ENCODE measurements around the gene GGA1.
"Not testable (repeated sequence)": the region's sequence is repeated elsewhere in the genome, so short reads cannot be mapped to it uniquely, and the experiment has no call there.

The GGA1 gene

GRCh38 chr22:37647317-37647716, 38.7 kb downstream of the GGA1 start:
- DNase-seq (ENCODE audit: low read depth, low spot score), result no peak
- H3K4me3 ChIP-seq (ENCODE audit: low read depth, low read length), result no peak overlapping the region
- in situ Hi-C loops (cut with HindIII; ENCODE audit: low sequenced_read_pairs), result no loop called here
- TF ChIP-seq CTCF (IDR thresholded peaks at IDR 0.05; ENCODE audit: low read depth, low read length), result no peak

- TF ChIP-seq CTCF (IDR thresholded peaks at IDR 0.05; ENCODE audit: low read depth, low read length), result no peak
- DNase-seq (ENCODE audit: low read depth, low spot score), result peak; percentile 59
- in situ Hi-C loops (cut with HindIII; ENCODE audit: low sequenced_read_pairs), result no loop called here
- no peak overlapping the region for H3K4me3 ChIP-seq (ENCODE audit: low read depth, low read length)
Observed at GRCh38 chr22:37647928-37648327, 39.3 kb downstream of the GGA1 start.

GRCh38 chr22:37650463-37651136, 42.0 kb downstream of the GGA1 start:
- H3K4me3 ChIP-seq (ENCODE audit: low read depth, low read length), result no peak overlapping the region
- no peak for TF ChIP-seq CTCF (IDR thresholded peaks at IDR 0.05; ENCODE audit: low read depth, low read length)
- DNase-seq (ENCODE audit: low read depth, low spot score), result no peak
- in situ Hi-C loops (cut with HindIII; ENCODE audit: low sequenced_read_pairs), result no loop called here

GRCh38 chr22:37654563-37655251, 46.1 kb downstream of the GGA1 start:
- no peak overlapping the region for H3K4me3 ChIP-seq (ENCODE audit: low read depth, low read length)
- TF ChIP-seq CTCF (IDR thresholded peaks at IDR 0.05; ENCODE audit: low read depth, low read length), result no peak
- in situ Hi-C loops (cut with HindIII; ENCODE audit: low sequenced_read_pairs), result no loop called here
- no peak for DNase-seq (ENCODE audit: low read depth, low spot score)

GRCh38 chr22:37655252-37655563, 46.6 kb downstream of the GGA1 start:
- no peak for TF ChIP-seq CTCF (IDR thresholded peaks at IDR 0.05; ENCODE audit: low read depth, low read length)
- in situ Hi-C loops (cut with HindIII; ENCODE audit: low sequenced_read_pairs), result no loop called here
- no peak for DNase-seq (ENCODE audit: low read depth, low spot score)
- no peak overlapping the region for H3K4me3 ChIP-seq (ENCODE audit: low read depth, low read length)

GRCh38 chr22:37656583-37656982, 47.9 kb downstream of the GGA1 start:
- DNase-seq (ENCODE audit: low read depth, low spot score); H3K4me3 ChIP-seq (ENCODE audit: low read depth, low read length); in situ Hi-C loops (cut with HindIII; ENCODE audit: low sequenced_read_pairs): not testable (repeated sequence)

GRCh38 chr22:37657590-37658132, 49.0 kb downstream of the GGA1 start:
- TF ChIP-seq CTCF (IDR thresholded peaks at IDR 0.05; ENCODE audit: low read depth, low read length), result no peak
- H3K4me3 ChIP-seq (ENCODE audit: low read depth, low read length), result peak overlapping the region; percentile 46
- in situ Hi-C loops (cut with HindIII; ENCODE audit: low sequenced_read_pairs), result no loop called here
- no peak for DNase-seq (ENCODE audit: low read depth, low spot score)
